ENCODE data around the gene FAM20C.
"Not testable (repeated sequence)": the region's sequence is repeated elsewhere in the genome, so short reads cannot be mapped to it uniquely, and the experiment has no call there.

The FAM20C gene

GRCh38 chr7:293681-294439 lies 101.5 kb downstream of the FAM20C start:
- DNase-seq (ENCODE audit: low read depth), result no peak

GRCh38 chr7:294440-295154 lies 102.2 kb downstream of the FAM20C start:
- DNase-seq (ENCODE audit: low read depth), result no peak

GRCh38 chr7:295155-296154 lies 103.1 kb downstream of the FAM20C start:
- DNase-seq (ENCODE audit: low read depth), result no peak

GRCh38 chr7:296373-296945 lies 104.1 kb downstream of the FAM20C start:
- no peak for DNase-seq (ENCODE audit: low read depth)

GRCh38 chr7:297141-297540 lies 104.8 kb downstream of the FAM20C start:
- not testable (repeated sequence) for DNase-seq (ENCODE audit: low read depth)

- no peak for DNase-seq (ENCODE audit: low read depth)
These were observed 105.4 kb downstream of the FAM20C start for GRCh38 chr7:297611-298374.

- no peak for DNase-seq (ENCODE audit: low read depth)
These were observed 106.0 kb downstream of the FAM20C start for GRCh38 chr7:298375-298702.

GRCh38 chr7:298743-299142 lies 106.4 kb downstream of the FAM20C start:
- DNase-seq (ENCODE audit: low read depth), result no peak

GRCh38 chr7:299169-299568 lies 106.8 kb downstream of the FAM20C start:
- DNase-seq (ENCODE audit: low read depth), result no peak

GRCh38 chr7:299628-300027 lies 107.3 kb downstream of the FAM20C start:
- DNase-seq (ENCODE audit: low read depth), result no peak

- no peak for DNase-seq (ENCODE audit: low read depth)
These were observed 107.7 kb downstream of the FAM20C start for GRCh38 chr7:300048-300447.

GRCh38 chr7:300546-301290 lies 108.3 kb downstream of the FAM20C start:
- no peak for DNase-seq (ENCODE audit: low read depth)

- DNase-seq (ENCODE audit: low read depth), result no peak
These were observed 109.1 kb downstream of the FAM20C start for GRCh38 chr7:301291-302053.

- no peak for DNase-seq (ENCODE audit: low read depth)
These were observed 110.0 kb downstream of the FAM20C start for GRCh38 chr7:302054-302992.

- no peak for DNase-seq (ENCODE audit: low read depth)
These were observed 111.1 kb downstream of the FAM20C start for GRCh38 chr7:303425-303824.

GRCh38 chr7:303884-304573 lies 111.7 kb downstream of the FAM20C start:
- DNase-seq (ENCODE audit: low read depth), result no peak

GRCh38 chr7:304574-305409 lies 112.4 kb downstream of the FAM20C start:
- no peak for DNase-seq (ENCODE audit: low read depth)
